Stimulated activated CD4-positive, alpha-beta T cell treated with anti-CD3 and anti-CD28 coated beads, Interleukin-15, amount 100 ng/mL, for 24 hours (primary cell): ENCODE results near the gene ZW10.
A peak's percentile ranks its signal among the peaks of the same experiment; 100 is the strongest.
"Not testable (repeated sequence)": the region's sequence is repeated elsewhere in the genome, so short reads cannot be mapped to it uniquely, and the experiment has no call there.

ENCODE experiments used
- DNase-seq: peaks from one replicate; pipeline ENCODE4 v3.0.0-alpha.2; 2020

The ZW10 gene

GRCh38 chr11:113773416-113774173 lies at the start of gene ZW10:
Gene ZW10, minus strand, starts transcription at chr11:113773692. Its CDS starts 26 bp downstream, at chr11:113773666.
- DNase-seq: peak; percentile 96

GRCh38 chr11:113818426-113818825 lies 44.9 kb upstream of the ZW10 start:
- no peak for DNase-seq

- DNase-seq: no peak
These were observed 44.1 kb upstream of the ZW10 start for GRCh38 chr11:113817626-113818025.

- DNase-seq: no peak
These were observed 43.7 kb upstream of the ZW10 start for GRCh38 chr11:113817162-113817561.

- no peak for DNase-seq
These were observed 40.7 kb upstream of the ZW10 start for GRCh38 chr11:113814181-113814580.

- DNase-seq: no peak
These were observed 35.4 kb upstream of the ZW10 start for GRCh38 chr11:113808931-113809330.

GRCh38 chr11:113806406-113806805 lies 32.9 kb upstream of the ZW10 start:
- DNase-seq: peak; percentile 8

GRCh38 chr11:113805640-113806039 lies 32.1 kb upstream of the ZW10 start:
- DNase-seq: no peak

- DNase-seq: no peak
These were observed 29.1 kb upstream of the ZW10 start for GRCh38 chr11:113802621-113803020.

GRCh38 chr11:113796663-113797259 lies 23.3 kb upstream of the ZW10 start:
- DNase-seq: peak; percentile 16

GRCh38 chr11:113789675-113790320 lies 16.3 kb upstream of the ZW10 start:
- DNase-seq: no peak

- DNase-seq: not testable (repeated sequence)
These were observed 15.5 kb upstream of the ZW10 start for GRCh38 chr11:113789016-113789415.

- no peak for DNase-seq
These were observed 8.6 kb upstream of the ZW10 start for GRCh38 chr11:113782134-113782533.

GRCh38 chr11:113781682-113782081 lies 8.2 kb upstream of the ZW10 start:
- DNase-seq: no peak

GRCh38 chr11:113779496-113779895 lies 6.0 kb upstream of the ZW10 start, which contains the start of gene CLDN25:
Gene CLDN25, plus strand, starts transcription at chr11:113779796. Its CDS starts 0 bp downstream, at chr11:113779796.
- no peak for DNase-seq

- DNase-seq: no peak
These were observed 4.8 kb upstream of the ZW10 start for GRCh38 chr11:113778111-113778910.

GRCh38 chr11:113774174-113774503 lies 647 bp upstream of the ZW10 start:
- DNase-seq: no peak

- DNase-seq: no peak
These were observed 438 bp downstream of the ZW10 start for GRCh38 chr11:113773092-113773415.

GRCh38 chr11:113771964-113772363 lies 1.5 kb downstream of the ZW10 start:
- no peak for DNase-seq

- DNase-seq: no peak
These were observed 8.8 kb downstream of the ZW10 start for GRCh38 chr11:113764527-113765219.

GRCh38 chr11:113763040-113763439 lies 10.5 kb downstream of the ZW10 start:
- not testable (repeated sequence) for DNase-seq

- DNase-seq: no peak
These were observed 13.3 kb downstream of the ZW10 start for GRCh38 chr11:113760241-113760640.

GRCh38 chr11:113752932-113753331 lies 20.6 kb downstream of the ZW10 start:
- DNase-seq: no peak
